BJ (cell line): ENCODE measurements around the gene PRDM2. TPM values are rescaled to one million over a fixed set of nuclear protein-coding genes. Genes with fewer than 3 reads are reported as not detected.

Source experiments
- CTCF ChIA-PET: fragments of 350-600 bp; formaldehyde crosslinking; extraction: SDS; loops from one replicate; lab custom pipeline; 2021; ENCODE audit warnings: antibody characterized with exemption, inconsistent platforms; lab: Yijun Ruan, JAX
- POLR2A ChIA-PET: fragments of 300-600 bp; sonication (Branson Sonifier 250); formaldehyde crosslinking; extraction: SDS; loops from one replicate; lab custom pipeline; 2021; ENCODE audit warnings: antibody characterized with exemption; lab: Charles Lee
- DNase-seq: peaks from one replicate; pipeline ENCODE4 v3.0.0-alpha.2; 2011; ENCODE audit warnings: low read depth
- H3K27me3 ChIP-seq: 2 replicates; pipeline ENCODE4 v1.6.0; 2011; ENCODE audit warnings: low read length; ENCODE audit not compliant: control insufficient read depth, insufficient read depth
- H3K36me3 ChIP-seq: 2 replicates; pipeline ENCODE4 v1.5.1; 2011; ENCODE audit warnings: low read length; ENCODE audit not compliant: control insufficient read depth, insufficient read depth
- H3K4me3 ChIP-seq: 2 replicates; pipeline ENCODE4 v1.5.1; 2011; ENCODE audit warnings: low read depth, mild to moderate bottlenecking, control low read depth, low read length
- CTCF ChIP-seq: IDR thresholded peaks from 2 replicates; pipeline ENCODE4 v1.5.1; 2011; ENCODE audit warnings: low read depth, mild to moderate bottlenecking, control low read depth, inconsistent platforms, low read length, moderate library complexity; ENCODE audit not compliant: insufficient read depth
- polyA plus RNA-seq: library from polyadenylated mRNA; depleted of rRNA; stranded (reverse); fragments of >200 nt; gene quantifications from 2 replicates; pipeline ENCODE4 v1.2.3, GENCODE V29; 2011

PRDM2 gene
- polyA plus RNA-seq, 1 experiment, result 9.6 TPM

- ChIA-PET CTCF (interaction anchor here (1.3 to 1.8 kb wide), 3 partner anchors 10 to 35 kb away, joined by 3 to 8 read pairs (median 4); no protein-coding TSS in a partner anchor), POLR2A (no interaction called here)
- TF ChIP-seq CTCF, result no peak
- no peaks in the 10 kb centered on the region for H3K27me3 ChIP-seq
- peaks cover 6% of the 10 kb centered on the region for H3K36me3 ChIP-seq
- no peak overlapping the region for H3K4me3 ChIP-seq
- DNase-seq, result no peak
Observed at GRCh38 chr1:13792419-13792818, 92.4 kb downstream of the PRDM2 start.

GRCh38 chr1:13793088-13793730 is 93.2 kb downstream of the PRDM2 start:
- no peak for DNase-seq
- TF ChIP-seq CTCF, result no peak
- no peaks in the 10 kb centered on the region for H3K27me3 ChIP-seq
- ChIA-PET CTCF (no interaction called here), POLR2A (no interaction called here)
- H3K4me3 ChIP-seq, result no peak overlapping the region
- peaks cover 6% of the 10 kb centered on the region for H3K36me3 ChIP-seq

GRCh38 chr1:13794231-13795187 is 94.5 kb downstream of the PRDM2 start:
- ChIA-PET POLR2A (interaction anchor here (0.7 kb wide), 1 partner anchor 1453 kb away, joined by 3 read pairs; no protein-coding TSS in a partner anchor), CTCF (interaction anchor here (0.7 to 1.4 kb wide), 3 partner anchors 11 to 92 kb away, joined by 3 read pairs; no protein-coding TSS in a partner anchor)
- Histone ChIP-seq H3K4me3 (no peak overlapping the region), H3K36me3 (peaks cover 5% of the 10 kb centered on the region; the same call in 1 of the 2 replicates), H3K27me3 (no peaks in the 10 kb centered on the region)
- no peak for TF ChIP-seq CTCF
- no peak for DNase-seq

- no peak for TF ChIP-seq CTCF
- no peaks in the 10 kb centered on the region for H3K27me3 ChIP-seq
- POLR2A ChIA-PET, result no interaction called here
- H3K4me3 ChIP-seq, result no peak overlapping the region
- CTCF ChIA-PET, result interaction anchor here (1.1 to 1.2 kb wide), 2 partner anchors 11 to 17 kb away, joined by 3 to 4 read pairs; no protein-coding TSS in a partner anchor
- H3K36me3 ChIP-seq, result peaks cover 5% of the 10 kb centered on the region; the same call in 1 of the 2 replicates
- DNase-seq, result no peak
Observed at GRCh38 chr1:13797397-13797796, 97.4 kb downstream of the PRDM2 start.

- POLR2A ChIA-PET, result no interaction called here
Observed at GRCh38 chr1:13798120-13798519, 98.1 kb downstream of the PRDM2 start.

More at GRCh38 chr1:13798120-13798519, 98.1 kb downstream of the PRDM2 start:
- Histone ChIP-seq H3K27me3 (no peaks in the 10 kb centered on the region), H3K4me3 (no peak overlapping the region), H3K36me3 (peaks cover 2% of the 10 kb centered on the region; the same call in 1 of the 2 replicates)
- DNase-seq, result no peak
- TF ChIP-seq CTCF, result no peak
- CTCF ChIA-PET, result no interaction called here
